ENCODE results near the gene ANKRD40CL.

ANKRD40CL gene

GRCh38 chr17:50762177-50762576, 5.1 kb downstream of the ANKRD40CL start:
- H3K27me3 Mint-ChIP-seq (ENCODE audit: low read depth): peaks cover 25% of the 10 kb centered on the region
- H3K27ac Mint-ChIP-seq: no peak overlapping the region
- no peaks in the 10 kb centered on the region for H3K36me3 Mint-ChIP-seq (ENCODE audit: low read depth)
- H3K4me3 Mint-ChIP-seq: no peak overlapping the region
- H3K9me3 Mint-ChIP-seq: no peaks in the 10 kb centered on the region
- H3K4me1 Mint-ChIP-seq (ENCODE audit: low read depth): peaks cover 6% of the 10 kb centered on the region

- peaks cover 12% of the 10 kb centered on the region for H3K27me3 Mint-ChIP-seq (ENCODE audit: low read depth)
- no peaks in the 10 kb centered on the region for H3K9me3 Mint-ChIP-seq
- H3K4me3 Mint-ChIP-seq: no peak overlapping the region
- H3K36me3 Mint-ChIP-seq (ENCODE audit: low read depth): peaks cover 11% of the 10 kb centered on the region
- H3K27ac Mint-ChIP-seq: no peak overlapping the region
- H3K4me1 Mint-ChIP-seq (ENCODE audit: low read depth): peaks cover 4% of the 10 kb centered on the region
These were observed 8.3 kb downstream of the ANKRD40CL start for GRCh38 chr17:50758989-50759544.

GRCh38 chr17:50758524-50758923, 8.8 kb downstream of the ANKRD40CL start:
- H3K27ac Mint-ChIP-seq: no peak overlapping the region
- H3K4me3 Mint-ChIP-seq: no peak overlapping the region
- no peaks in the 10 kb centered on the region for H3K9me3 Mint-ChIP-seq
- H3K27me3 Mint-ChIP-seq (ENCODE audit: low read depth): peaks cover 10% of the 10 kb centered on the region
- H3K36me3 Mint-ChIP-seq (ENCODE audit: low read depth): peaks cover 15% of the 10 kb centered on the region
- H3K4me1 Mint-ChIP-seq (ENCODE audit: low read depth): peaks cover 3% of the 10 kb centered on the region

GRCh38 chr17:50754521-50754920, 12.8 kb downstream of the ANKRD40CL start:
- Mint-ChIP-seq H3K4me1 (ENCODE audit: low read depth) (no peaks in the 10 kb centered on the region), H3K27me3 (ENCODE audit: low read depth) (no peaks in the 10 kb centered on the region), H3K27ac (no peak overlapping the region), H3K9me3 (no peaks in the 10 kb centered on the region), H3K36me3 (ENCODE audit: low read depth) (peaks cover 33% of the 10 kb centered on the region), H3K4me3 (no peak overlapping the region)

GRCh38 chr17:50749245-50749644, 18.1 kb downstream of the ANKRD40CL start:
- Mint-ChIP-seq H3K9me3 (no peaks in the 10 kb centered on the region), H3K4me3 (no peak overlapping the region), H3K27ac (no peak overlapping the region), H3K36me3 (ENCODE audit: low read depth) (peaks cover 55% of the 10 kb centered on the region), H3K27me3 (ENCODE audit: low read depth) (no peaks in the 10 kb centered on the region), H3K4me1 (ENCODE audit: low read depth) (peaks cover 5% of the 10 kb centered on the region)

GRCh38 chr17:50745631-50746030, 21.7 kb downstream of the ANKRD40CL start:
- no peaks in the 10 kb centered on the region for H3K9me3 Mint-ChIP-seq
- peaks cover 9% of the 10 kb centered on the region for H3K4me1 Mint-ChIP-seq (ENCODE audit: low read depth)
- no peaks in the 10 kb centered on the region for H3K27me3 Mint-ChIP-seq (ENCODE audit: low read depth)
- no peak overlapping the region for H3K27ac Mint-ChIP-seq
- H3K4me3 Mint-ChIP-seq: no peak overlapping the region
- H3K36me3 Mint-ChIP-seq (ENCODE audit: low read depth): peaks cover 64% of the 10 kb centered on the region

GRCh38 chr17:50739098-50739497, 28.2 kb downstream of the ANKRD40CL start:
- H3K27ac Mint-ChIP-seq: no peak overlapping the region
- peaks cover 42% of the 10 kb centered on the region for H3K36me3 Mint-ChIP-seq (ENCODE audit: low read depth)
- no peaks in the 10 kb centered on the region for H3K27me3 Mint-ChIP-seq (ENCODE audit: low read depth)
- H3K4me3 Mint-ChIP-seq: no peak overlapping the region
- peaks cover 25% of the 10 kb centered on the region for H3K4me1 Mint-ChIP-seq (ENCODE audit: low read depth)
- H3K9me3 Mint-ChIP-seq: no peaks in the 10 kb centered on the region

- no peak overlapping the region for H3K27ac Mint-ChIP-seq
These were observed 30.1 kb downstream of the ANKRD40CL start for GRCh38 chr17:50737118-50737698.

GRCh38 chr17:50735287-50735686, 32.0 kb downstream of the ANKRD40CL start:
- Mint-ChIP-seq H3K9me3 (no peaks in the 10 kb centered on the region), H3K4me3 (no peak overlapping the region), H3K4me1 (ENCODE audit: low read depth) (peaks cover 33% of the 10 kb centered on the region), H3K27me3 (ENCODE audit: low read depth) (no peaks in the 10 kb centered on the region), H3K36me3 (ENCODE audit: low read depth) (peaks cover 19% of the 10 kb centered on the region), H3K27ac (no peak overlapping the region)

More at GRCh38 chr17:50737118-50737698, 30.1 kb downstream of the ANKRD40CL start:
- Mint-ChIP-seq H3K36me3 (ENCODE audit: low read depth) (peaks cover 32% of the 10 kb centered on the region), H3K27me3 (ENCODE audit: low read depth) (no peaks in the 10 kb centered on the region), H3K4me3 (no peak overlapping the region), H3K9me3 (no peaks in the 10 kb centered on the region), H3K4me1 (ENCODE audit: low read depth) (peaks cover 25% of the 10 kb centered on the region)

- Mint-ChIP-seq H3K4me1 (ENCODE audit: low read depth) (peaks cover 24% of the 10 kb centered on the region), H3K27me3 (ENCODE audit: low read depth) (no peaks in the 10 kb centered on the region), H3K36me3 (ENCODE audit: low read depth) (peaks cover 9% of the 10 kb centered on the region), H3K4me3 (no peak overlapping the region), H3K27ac (no peak overlapping the region), H3K9me3 (no peaks in the 10 kb centered on the region)
These were observed 35.5 kb downstream of the ANKRD40CL start for GRCh38 chr17:50731575-50732460.

GRCh38 chr17:50728881-50729765, 38.2 kb downstream of the ANKRD40CL start:
- Mint-ChIP-seq H3K4me3 (no peak overlapping the region), H3K9me3 (no peaks in the 10 kb centered on the region), H3K27me3 (ENCODE audit: low read depth) (no peaks in the 10 kb centered on the region), H3K4me1 (ENCODE audit: low read depth) (peaks cover 18% of the 10 kb centered on the region), H3K27ac (no peak overlapping the region), H3K36me3 (ENCODE audit: low read depth) (peaks cover 7% of the 10 kb centered on the region)

GRCh38 chr17:50728112-50728429, 39.2 kb downstream of the ANKRD40CL start:
- no peaks in the 10 kb centered on the region for H3K9me3 Mint-ChIP-seq
- H3K27ac Mint-ChIP-seq: no peak overlapping the region
- H3K36me3 Mint-ChIP-seq (ENCODE audit: low read depth): peaks cover 7% of the 10 kb centered on the region
- H3K27me3 Mint-ChIP-seq (ENCODE audit: low read depth): no peaks in the 10 kb centered on the region
- no peak overlapping the region for H3K4me3 Mint-ChIP-seq
- peaks cover 24% of the 10 kb centered on the region for H3K4me1 Mint-ChIP-seq (ENCODE audit: low read depth)

- H3K4me1 Mint-ChIP-seq (ENCODE audit: low read depth): peaks cover 26% of the 10 kb centered on the region
- peaks cover 16% of the 10 kb centered on the region for H3K36me3 Mint-ChIP-seq (ENCODE audit: low read depth)
- H3K27me3 Mint-ChIP-seq (ENCODE audit: low read depth): no peaks in the 10 kb centered on the region
These were observed 41.3 kb downstream of the ANKRD40CL start for GRCh38 chr17:50725769-50726655.

More at GRCh38 chr17:50725769-50726655, 41.3 kb downstream of the ANKRD40CL start:
- H3K4me3 Mint-ChIP-seq: no peak overlapping the region
- no peaks in the 10 kb centered on the region for H3K9me3 Mint-ChIP-seq
- H3K27ac Mint-ChIP-seq: no peak overlapping the region
